Mammary epithelial cell (primary cell): ENCODE results near the gene EPHA4.

Source experiments
- CTCF ChIP-seq, 2 donors: IDR thresholded peaks in 1 of 2; conservative IDR thresholded peaks in 1 of 2; 2 replicates each; pipeline ENCODE4 v1.5.1; 2011 to 2012; ENCODE audit warnings: inconsistent platforms in 2 of 2, low read length in 2 of 2, mild to moderate bottlenecking in 2 of 2, control low read depth in 1 of 2, low read depth in 1 of 2; ENCODE audit not compliant: insufficient read depth in 1 of 2; ENCODE audit errors: extremely low read depth in 1 of 2
- EZH2 ChIP-seq: IDR thresholded peaks from 2 replicates; pipeline ENCODE4 v1.6.1; 2012; ENCODE audit warnings: low read length, inconsistent platforms, borderline replicate concordance

DNA sequence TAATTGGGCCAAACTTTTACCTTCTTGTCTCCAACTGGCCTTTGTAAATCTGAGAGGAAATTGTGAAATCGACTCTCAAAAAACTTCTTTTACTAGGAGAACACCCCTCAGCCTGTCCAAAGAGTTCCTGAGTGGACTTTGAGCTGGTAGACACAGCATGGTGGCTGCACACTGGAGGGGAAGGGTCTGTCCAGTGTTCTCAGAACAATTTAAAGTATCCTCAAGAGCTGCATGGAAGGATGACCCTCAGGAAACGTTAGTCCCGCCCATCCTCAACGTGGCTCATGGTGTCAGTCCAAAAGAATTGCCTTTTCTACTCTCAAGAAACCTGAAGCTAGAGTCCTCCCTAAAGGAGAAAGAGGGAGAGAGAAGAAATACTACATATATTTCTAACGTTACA, 182.7 kb downstream of the EPHA4 start:
- TF ChIP-seq CTCF (conservative IDR thresholded peaks at IDR 0.05 in 1 of 2, IDR thresholded peaks at IDR 0.05 in 1 of 2; ENCODE audit: extremely low read depth in 1 of 2, insufficient read depth in 1 of 2, low read depth in 1 of 2, low read length in 2 of 2) (no peak), EZH2 (no peak)
